ENCODE results near the gene CPNE5.

Gene CPNE5

DNA sequence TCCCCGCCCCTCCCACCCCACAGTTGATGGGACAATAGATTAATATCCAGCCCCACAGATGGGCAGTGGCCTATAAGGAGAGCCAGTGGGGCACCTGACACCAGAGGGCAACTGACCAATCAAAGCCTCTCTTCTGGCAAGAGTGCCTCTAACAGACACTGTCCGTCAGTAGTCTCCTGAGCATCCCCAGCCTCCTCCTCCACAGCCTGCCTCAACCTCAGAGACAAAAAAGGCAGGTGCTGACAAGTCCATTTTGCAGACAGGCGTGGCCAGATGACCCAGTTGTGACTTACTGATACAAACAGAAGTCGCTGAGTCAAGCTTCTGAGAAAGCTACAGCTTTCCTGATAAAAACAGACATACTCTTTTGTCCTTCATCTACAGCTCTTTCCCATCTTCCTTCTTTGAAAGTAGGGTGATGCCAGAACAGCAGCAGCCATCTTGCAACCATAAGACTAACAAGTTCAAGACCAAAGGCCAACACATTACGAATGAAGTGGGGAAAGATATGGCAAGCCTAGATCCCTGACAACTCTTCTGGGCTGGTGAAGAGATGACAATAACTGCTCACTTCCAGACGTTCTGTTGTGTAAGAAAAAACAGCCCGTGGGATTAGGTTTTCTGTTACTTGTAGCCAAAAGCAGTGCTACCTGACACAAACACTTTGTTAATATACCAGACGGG, 23.1 kb upstream of the CPNE5 start:
- Histone ChIP-seq H3K27me3 (no peaks in the 10 kb centered on the region), H3K4me1 (peaks cover 0 to 10% (median 4%) of the 10 kb centered on the region in 4 donors), H3K9me3 (no peaks in the 10 kb centered on the region), H3K36me3 (peaks cover 0 to 8% (median 6%) of the 10 kb centered on the region in 3 donors), H3K4me3 (no peak overlapping the region), H3K27ac (no peak overlapping the region)
- no peak for DNase-seq
- intact Hi-C loops (cut with DNase I; ENCODE audit: low total_unique reads) = no loop called here
- TF ChIP-seq, protein P1, sequence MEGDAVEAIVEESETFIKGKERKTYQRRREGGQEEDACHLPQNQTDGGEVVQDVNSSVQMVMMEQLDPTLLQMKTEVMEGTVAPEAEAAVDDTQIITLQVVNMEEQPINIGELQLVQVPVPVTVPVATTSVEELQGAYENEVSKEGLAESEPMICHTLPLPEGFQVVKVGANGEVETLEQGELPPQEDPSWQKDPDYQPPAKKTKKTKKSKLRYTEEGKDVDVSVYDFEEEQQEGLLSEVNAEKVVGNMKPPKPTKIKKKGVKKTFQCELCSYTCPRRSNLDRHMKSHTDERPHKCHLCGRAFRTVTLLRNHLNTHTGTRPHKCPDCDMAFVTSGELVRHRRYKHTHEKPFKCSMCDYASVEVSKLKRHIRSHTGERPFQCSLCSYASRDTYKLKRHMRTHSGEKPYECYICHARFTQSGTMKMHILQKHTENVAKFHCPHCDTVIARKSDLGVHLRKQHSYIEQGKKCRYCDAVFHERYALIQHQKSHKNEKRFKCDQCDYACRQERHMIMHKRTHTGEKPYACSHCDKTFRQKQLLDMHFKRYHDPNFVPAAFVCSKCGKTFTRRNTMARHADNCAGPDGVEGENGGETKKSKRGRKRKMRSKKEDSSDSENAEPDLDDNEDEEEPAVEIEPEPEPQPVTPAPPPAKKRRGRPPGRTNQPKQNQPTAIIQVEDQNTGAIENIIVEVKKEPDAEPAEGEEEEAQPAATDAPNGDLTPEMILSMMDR (IDR thresholded peaks at IDR 0.05) = no peak

DNA sequence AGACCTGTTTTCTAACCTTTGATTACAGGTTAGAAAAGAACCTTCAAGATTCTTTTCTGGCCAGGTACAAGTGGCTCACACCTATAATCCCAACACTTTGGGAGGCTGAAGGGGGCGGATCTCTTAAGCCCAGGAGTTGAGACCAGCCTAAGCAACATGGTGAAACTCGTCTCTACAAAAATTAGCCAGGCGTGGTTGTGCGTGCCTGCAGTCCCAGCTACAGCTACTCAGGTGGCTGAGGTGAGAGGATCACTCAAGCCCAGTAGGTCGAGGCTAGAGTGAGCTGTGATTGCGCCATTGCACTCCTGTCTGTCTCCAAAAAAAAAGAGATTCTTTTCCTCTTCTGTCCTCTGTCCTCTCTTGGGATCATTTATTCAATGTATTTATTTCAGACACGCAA, 20.9 kb upstream of the CPNE5 start:
- H3K4me3 ChIP-seq = no peak overlapping the region
- H3K36me3 ChIP-seq = peaks cover 0 to 19% (median 6%) of the 10 kb centered on the region in 3 donors
- TF ChIP-seq, protein P1 (IDR thresholded peaks at IDR 0.05) = no peak
- intact Hi-C loops (cut with DNase I; ENCODE audit: low total_unique reads) = no loop called here
- H3K27me3 ChIP-seq = no peaks in the 10 kb centered on the region
- peaks cover 0 to 28% (median 11%) of the 10 kb centered on the region in 4 donors for H3K4me1 ChIP-seq
- no peak overlapping the region for H3K27ac ChIP-seq
- DNase-seq = no peak
- no peaks in the 10 kb centered on the region for H3K9me3 ChIP-seq

DNA sequence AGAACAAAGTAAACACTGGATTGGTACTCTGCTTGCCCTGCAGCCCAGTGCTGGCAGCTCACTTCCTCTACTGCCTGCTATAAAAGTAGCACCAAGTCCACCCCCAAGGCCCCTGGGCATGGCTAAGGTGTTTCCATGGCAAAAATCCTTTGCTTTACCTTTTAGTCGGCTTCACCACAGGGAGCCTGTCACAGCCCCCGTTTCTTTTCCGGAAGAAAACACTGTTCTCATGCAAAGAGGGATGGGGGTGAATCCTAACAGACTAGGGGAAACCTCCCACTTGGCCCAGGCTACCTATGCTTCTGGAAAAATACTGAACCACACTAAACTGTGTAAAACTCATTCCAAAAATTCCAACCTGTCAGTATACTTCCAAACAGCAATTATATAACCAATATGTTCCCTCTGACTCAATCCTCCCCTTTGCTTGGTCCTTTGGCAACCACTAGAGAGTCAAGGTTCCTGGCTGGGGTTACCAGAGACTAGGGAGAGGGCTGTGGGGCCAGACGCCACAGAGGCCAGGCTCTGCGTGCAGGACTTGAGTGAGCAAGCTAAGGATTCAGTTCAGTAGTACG, 19.2 kb upstream of the CPNE5 start:
- intact Hi-C loops (cut with DNase I; ENCODE audit: low total_unique reads) = loop anchor here (10.0 kb wide), 1 partner anchor 174 kb away; no protein-coding TSS in a partner anchor
- Histone ChIP-seq H3K4me3 (no peak overlapping the region), H3K4me1 (peaks cover 0 to 36% (median 13%) of the 10 kb centered on the region in 4 donors), H3K36me3 (peaks cover 0 to 18% (median 6%) of the 10 kb centered on the region in 3 donors), H3K27ac (peak overlapping the region in 1 of 2 donors; percentile 39), H3K27me3 (no peaks in the 10 kb centered on the region), H3K9me3 (no peaks in the 10 kb centered on the region)
- TF ChIP-seq, protein P1 (IDR thresholded peaks at IDR 0.05) = no peak
- DNase-seq = no peak

DNA sequence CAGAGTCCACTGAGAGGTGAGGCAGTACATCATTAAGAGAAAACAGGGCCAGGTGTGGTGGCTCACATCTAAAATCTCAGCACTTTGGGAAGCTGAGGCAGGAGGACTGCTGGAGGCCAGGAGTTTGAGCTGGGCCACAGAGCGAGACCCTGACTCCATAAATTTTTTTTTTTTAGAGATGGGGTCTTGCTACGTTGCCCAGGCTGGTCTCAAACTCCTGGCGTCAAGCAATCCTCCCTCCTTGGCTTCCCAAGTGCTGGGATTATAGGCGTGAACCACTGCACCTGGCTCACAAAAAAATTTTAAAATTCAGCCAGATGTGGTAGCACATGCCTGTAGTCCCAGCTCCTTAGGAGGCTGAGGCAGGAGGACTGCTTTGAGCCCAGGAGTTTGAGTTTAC, 18.1 kb upstream of the CPNE5 start:
- Histone ChIP-seq H3K36me3 (peaks cover 0 to 14% (median 0%) of the 10 kb centered on the region in 3 donors), H3K9me3 (no peaks in the 10 kb centered on the region), H3K4me1 (peaks cover 0 to 48% (median 22%) of the 10 kb centered on the region in 4 donors), H3K27ac (no peak overlapping the region), H3K4me3 (no peak overlapping the region), H3K27me3 (no peaks in the 10 kb centered on the region)
- DNase-seq = peak in 1 of 2 donors; percentile 9
- intact Hi-C loops (cut with DNase I; ENCODE audit: low total_unique reads) = loop anchor here (10.0 kb wide), 1 partner anchor 173 kb away; no protein-coding TSS in a partner anchor
- TF ChIP-seq, protein P1 (IDR thresholded peaks at IDR 0.05) = no peak

DNA sequence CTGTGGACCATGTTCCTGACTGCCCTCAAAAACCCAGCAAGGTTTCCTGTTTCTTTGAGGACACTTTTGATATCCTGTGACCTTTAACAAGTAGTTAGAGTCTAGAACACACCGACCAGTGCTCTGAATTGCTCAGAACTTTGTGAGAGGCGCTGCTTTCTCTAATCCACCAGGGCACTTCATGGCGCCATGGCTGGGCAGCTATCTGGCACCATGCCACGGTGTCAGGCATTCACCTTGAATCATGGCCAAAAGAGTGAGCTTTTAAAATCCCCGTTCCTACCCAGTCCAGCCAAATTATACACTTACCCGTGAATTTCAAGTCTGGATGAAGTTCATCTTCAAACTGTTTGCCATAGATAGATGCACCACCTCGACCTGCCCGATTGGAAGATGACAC, 17.0 kb upstream of the CPNE5 start:
- Histone ChIP-seq H3K36me3 (peaks cover 0 to 14% (median 0%) of the 10 kb centered on the region in 3 donors), H3K27me3 (no peaks in the 10 kb centered on the region), H3K4me1 (peaks cover 0 to 55% (median 30%) of the 10 kb centered on the region in 4 donors), H3K27ac (peak overlapping the region; percentile 39 to 62), H3K4me3 (no peak overlapping the region), H3K9me3 (no peaks in the 10 kb centered on the region)
- intact Hi-C loops (cut with DNase I; ENCODE audit: low total_unique reads) = loop anchor here (10.0 kb wide), 1 partner anchor 171 kb away; no protein-coding TSS in a partner anchor
- DNase-seq = no peak
- TF ChIP-seq, protein P1 (IDR thresholded peaks at IDR 0.05) = no peak

All from tibial artery (tissue), 4 donors.